Upper lobe of right lung (tissue), 1 donor: ENCODE measurements around the gene AHNAK. TPM values are rescaled to one million over a fixed set of nuclear protein-coding genes. Genes with fewer than 3 reads are reported as not detected.

Source experiments
- ATAC-seq: fragments of 200-7000 bp; cut with Tn5 transposase; one replicate; pipeline ENCODE4 v1.9.1; 2020; ENCODE audit warnings: mild to moderate bottlenecking, moderate library complexity
- DNase-seq: peaks from one replicate; pipeline ENCODE4 v3.0.0-alpha.2; 2020
- H3K27ac ChIP-seq: fragments of 200-600 bp; one replicate; pipeline ENCODE4 v1.8.0; 2022
- H3K27me3 ChIP-seq: fragments of 200-600 bp; one replicate; pipeline ENCODE4 v1.8.0; 2022; ENCODE audit warnings: mild to moderate bottlenecking
- H3K36me3 ChIP-seq: fragments of 200-600 bp; one replicate; pipeline ENCODE4 v1.8.0; 2022
- H3K4me1 ChIP-seq: fragments of 200-600 bp; one replicate; pipeline ENCODE4 v1.8.0; 2022
- H3K4me3 ChIP-seq: fragments of 200-600 bp; one replicate; pipeline ENCODE4 v1.8.0; 2022; ENCODE audit warnings: mild to moderate bottlenecking
- H3K9me3 ChIP-seq: fragments of 200-600 bp; one replicate; pipeline ENCODE4 v1.8.0; 2022
- CTCF ChIP-seq: fragments of 200-600 bp; IDR thresholded peaks from one replicate; pipeline ENCODE4 v1.8.0; 2022; ENCODE audit warnings: antibody characterized with exemption
- intact Hi-C: fragments of 100-400 bp; cut with DNase I; formaldehyde crosslinking; loops from one replicate; pipeline ENCODE4 v1.11.0; 2022
- total RNA-seq: library from RNA; stranded (reverse); fragmentation: NEBNext Ultra II Directional; extraction: Animal tissue kit (Norgen Biotek cat#: 25700); gene quantifications from one replicate; pipeline ENCODE4 v1.2.1, GENCODE V29; 2021
- donor health status: DM: no; HTN: yes; CAD: no; lungs with severe emphysema.

AHNAK gene
- total RNA-seq, 1 donor from 2014 or later, result 819 TPM

- no peak for DNase-seq
- Histone ChIP-seq H3K4me1 (peaks cover 33% of the 10 kb centered on the region), H3K27me3 (no peaks in the 10 kb centered on the region), H3K36me3 (no peaks in the 10 kb centered on the region), H3K27ac (peak overlapping the region; percentile 87), H3K4me3 (no peak overlapping the region), H3K9me3 (no peaks in the 10 kb centered on the region)
- TF ChIP-seq CTCF, result no peak
- no peak for ATAC-seq
- intact Hi-C loops, result no loop called here
Observed at GRCh38 chr11:62445314-62445740, 101.3 kb downstream of the AHNAK start.

DNA sequence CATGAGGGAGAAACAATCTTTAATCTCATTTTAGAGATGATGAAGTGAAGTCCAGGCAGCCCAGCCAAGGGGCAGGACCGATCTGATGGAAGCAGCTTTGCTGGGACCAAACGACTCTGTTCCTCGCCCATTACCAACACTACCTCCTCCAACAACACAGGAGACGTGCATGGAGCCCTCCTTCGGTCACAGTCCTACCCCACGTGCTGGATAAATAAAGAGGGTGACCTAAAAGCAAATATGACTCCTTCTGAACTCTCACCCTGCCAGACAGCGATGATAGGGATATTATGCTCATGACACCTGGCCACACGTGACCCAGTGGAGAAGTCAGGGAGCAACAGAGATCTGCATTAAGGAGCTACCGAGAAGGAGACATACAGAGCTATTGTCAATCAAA, 101.8 kb downstream of the AHNAK start:
- peak overlapping the region; percentile 50 for H3K4me3 ChIP-seq
- H3K27me3 ChIP-seq, result no peaks in the 10 kb centered on the region
- no peak for TF ChIP-seq CTCF
- H3K9me3 ChIP-seq, result no peaks in the 10 kb centered on the region
- ATAC-seq, result no peak
- no peak for DNase-seq
- peaks cover 38% of the 10 kb centered on the region for H3K4me1 ChIP-seq
- H3K27ac ChIP-seq, result peak overlapping the region; percentile 87
- intact Hi-C loops, result no loop called here
- no peaks in the 10 kb centered on the region for H3K36me3 ChIP-seq

DNA sequence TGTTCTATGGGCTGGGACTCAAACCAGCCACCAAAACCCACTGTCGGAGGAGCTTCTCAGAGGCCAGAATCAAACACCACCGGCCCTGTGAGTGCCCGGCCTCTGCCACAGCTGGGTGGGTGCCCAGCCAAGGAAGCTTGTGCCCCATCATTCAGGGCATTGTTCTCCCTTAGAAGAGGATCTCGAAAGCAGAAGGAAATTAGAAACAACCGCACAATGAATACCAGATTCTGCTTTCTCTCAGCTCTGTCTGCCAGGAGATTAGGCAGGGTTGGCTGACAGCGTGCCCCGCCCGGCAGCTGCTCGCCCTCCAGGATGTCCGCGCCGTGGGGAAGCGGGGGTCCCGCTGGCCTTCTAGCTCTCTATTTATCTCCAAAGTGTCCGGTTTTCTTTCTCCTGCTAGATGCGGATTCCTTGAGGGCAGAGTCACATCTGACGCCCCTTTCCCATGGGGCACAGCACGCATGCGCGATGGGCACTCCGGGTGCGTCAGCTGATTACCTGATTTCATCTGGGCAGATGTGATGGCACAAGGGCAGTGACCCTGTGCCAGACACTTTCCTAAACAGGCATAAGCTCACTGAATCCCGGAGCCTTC, 102.3 kb downstream of the AHNAK start:
- Histone ChIP-seq H3K4me1 (peaks cover 42% of the 10 kb centered on the region), H3K36me3 (no peaks in the 10 kb centered on the region), H3K4me3 (peak overlapping the region; percentile 50), H3K9me3 (no peaks in the 10 kb centered on the region), H3K27me3 (no peaks in the 10 kb centered on the region), H3K27ac (peak overlapping the region; percentile 87)
- intact Hi-C loops, result no loop called here
- TF ChIP-seq CTCF, result no peak
- DNase-seq (peak; percentile 83), ATAC-seq (peak; percentile 75)

GRCh38 chr11:62443390-62444235, 103.0 kb downstream of the AHNAK start:
- peak overlapping the region; percentile 87 for H3K27ac ChIP-seq
- ATAC-seq (peak; percentile 60), DNase-seq (no peak)
- no peak for TF ChIP-seq CTCF
- peaks cover 42% of the 10 kb centered on the region for H3K4me1 ChIP-seq
- intact Hi-C loops, result no loop called here
- H3K27me3 ChIP-seq, result no peaks in the 10 kb centered on the region
- peak overlapping the region; percentile 50 for H3K4me3 ChIP-seq
- H3K9me3 ChIP-seq, result no peaks in the 10 kb centered on the region
- H3K36me3 ChIP-seq, result no peaks in the 10 kb centered on the region

DNA sequence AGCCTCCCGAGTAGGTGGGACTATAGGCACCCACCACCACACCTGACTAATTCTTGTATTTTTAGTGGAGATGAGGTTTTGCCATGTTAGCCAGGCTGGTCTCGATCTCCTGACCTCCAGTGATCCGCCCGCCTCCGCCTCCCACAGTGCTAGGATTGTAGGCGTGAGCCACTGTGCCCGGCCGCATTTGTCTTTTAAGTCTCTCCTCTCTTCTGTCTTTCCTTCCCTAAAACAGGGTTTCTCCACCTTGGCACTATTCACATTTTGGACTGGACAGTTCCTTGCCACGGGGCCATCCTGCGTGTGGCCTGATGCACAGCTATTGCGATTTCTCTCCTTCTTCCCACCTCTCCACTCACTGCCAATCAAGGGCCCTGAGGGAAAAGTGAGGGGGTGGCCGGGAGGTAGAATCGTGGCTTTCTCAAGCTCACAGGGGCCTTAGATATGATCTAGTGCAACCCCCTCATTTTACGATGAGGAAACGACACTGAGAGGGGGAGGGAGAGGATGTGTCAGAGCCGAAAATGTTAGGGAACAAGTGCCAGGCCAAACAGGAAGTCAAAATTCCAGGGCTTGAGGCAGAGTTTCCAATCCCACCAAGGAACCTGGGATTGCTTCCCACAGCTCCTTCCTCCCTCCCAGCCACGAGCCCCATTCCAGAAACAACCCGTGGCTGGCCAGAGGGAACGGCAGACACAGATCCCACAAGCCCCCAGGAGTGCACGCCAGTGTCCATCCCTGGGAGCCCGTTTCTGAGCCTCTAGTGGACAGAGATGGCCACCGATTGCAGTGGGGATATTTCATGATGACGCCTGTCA, 106.6 kb downstream of the AHNAK start:
- DNase-seq, result no peak
- peak; percentile 10 for TF ChIP-seq CTCF
- Histone ChIP-seq H3K4me1 (peaks cover 43% of the 10 kb centered on the region), H3K36me3 (no peaks in the 10 kb centered on the region), H3K27ac (peak overlapping the region; percentile 80), H3K4me3 (no peak overlapping the region), H3K9me3 (no peaks in the 10 kb centered on the region), H3K27me3 (no peaks in the 10 kb centered on the region)
- peak; percentile 62 for ATAC-seq
- intact Hi-C loops, result loop anchor here (10.0 kb wide), 1 partner anchor 45 kb away; no protein-coding TSS in a partner anchor
